SK-N-SH treated with all-trans-retinoic acid at 6 μM for 48 hours (cell line): ENCODE results near the gene NR1H3.

Experiments
- ATAC-seq: fragments of 200-7000 bp; cut with Tn5 transposase; 3 replicates; pipeline ENCODE4 v1.9.1; 2020; ENCODE audit warnings: mild to moderate bottlenecking, moderate library complexity
- ARNTL ChIP-seq: fragments of 450-650 bp; formaldehyde crosslinking; IDR thresholded peaks from 2 replicates; pipeline ENCODE4 v1.5.0; 2020; ENCODE audit warnings: low read depth, mild to moderate bottlenecking, moderate library complexity, borderline replicate concordance
- BACH2 ChIP-seq: fragments of 250-450 bp; sonication (Bioruptor Pico); IDR thresholded peaks from 2 replicates; pipeline ENCODE4 v1.9.0; 2021; ENCODE audit warnings: mild to moderate bottlenecking, borderline replicate concordance
- CSDC2 ChIP-seq: fragments of 250-450 bp; sonication (Bioruptor Pico); IDR thresholded peaks from 2 replicates; pipeline ENCODE4 v1.5.0; 2020; ENCODE audit warnings: mild to moderate bottlenecking, moderate library complexity
- ESRRG ChIP-seq: fragments of 250-450 bp; sonication (Bioruptor Pico); IDR thresholded peaks from 2 replicates; pipeline ENCODE4 v1.6.1; 2021; ENCODE audit warnings: mild to moderate bottlenecking
- GLIS3 ChIP-seq: fragments of 250-450 bp; sonication (Bioruptor Pico); IDR thresholded peaks from 2 replicates; pipeline ENCODE4 v1.5.0; 2020; ENCODE audit warnings: mild to moderate bottlenecking, moderate library complexity
- ISL1 ChIP-seq: fragments of 250-450 bp; sonication (Bioruptor Pico); IDR thresholded peaks from 2 replicates; pipeline ENCODE4 v2.1.2; 2022; ENCODE audit warnings: mild to moderate bottlenecking, moderate library complexity
- OSR1 ChIP-seq: fragments of 250-450 bp; sonication (Bioruptor Pico); IDR thresholded peaks from 2 replicates; pipeline ENCODE4 v1.8.0; 2022; ENCODE audit warnings: moderate library complexity, mild to moderate bottlenecking, inconsistent platforms
- PATZ1 ChIP-seq: fragments of 250-450 bp; sonication (Bioruptor Pico); IDR thresholded peaks from 2 replicates; pipeline ENCODE4 v1.8.0; 2020; ENCODE audit warnings: mild to moderate bottlenecking, moderate library complexity, borderline replicate concordance
- PPARA ChIP-seq: fragments of 250-450 bp; sonication (Bioruptor Pico); IDR thresholded peaks from 2 replicates; pipeline ENCODE4 v1.5.0; 2020; ENCODE audit warnings: mild to moderate bottlenecking, borderline replicate concordance
- RARB ChIP-seq: fragments of 250-450 bp; sonication (Bioruptor Pico); IDR thresholded peaks from 2 replicates; pipeline ENCODE4 v1.8.0; 2021; ENCODE audit warnings: mild to moderate bottlenecking, moderate library complexity
- TCF4 ChIP-seq: fragments of 250-450 bp; sonication (Bioruptor Pico); IDR thresholded peaks from 2 replicates; pipeline ENCODE4 v1.8.0; 2021; ENCODE audit warnings: mild to moderate bottlenecking, moderate library complexity, borderline replicate concordance
- TOX ChIP-seq: fragments of 250-450 bp; sonication (Bioruptor Pico); IDR thresholded peaks from 2 replicates; pipeline ENCODE4 v1.8.0; 2021; ENCODE audit warnings: mild to moderate bottlenecking, moderate library complexity, borderline replicate concordance
- TSHZ2 ChIP-seq: fragments of 250-450 bp; sonication (Bioruptor Pico); IDR thresholded peaks from 2 replicates; pipeline ENCODE4 v1.5.0; 2020; ENCODE audit warnings: mild to moderate bottlenecking, moderate library complexity
- ZC3H10 ChIP-seq: fragments of 250-450 bp; sonication (Bioruptor Pico); IDR thresholded peaks from 2 replicates; pipeline ENCODE4 v1.5.1; 2021; ENCODE audit warnings: mild to moderate bottlenecking, moderate library complexity
- ZFP3 ChIP-seq: fragments of 250-450 bp; sonication (Bioruptor Pico); IDR thresholded peaks from 2 replicates; pipeline ENCODE4 v1.5.0; 2020; ENCODE audit warnings: mild to moderate bottlenecking, moderate library complexity
- ZFP30 ChIP-seq: fragments of 450-650 bp; formaldehyde crosslinking; IDR thresholded peaks from 2 replicates; pipeline ENCODE4 v1.5.0; 2022; ENCODE audit warnings: mild to moderate bottlenecking, moderate library complexity
- ZNF70 ChIP-seq: fragments of 450-650 bp; formaldehyde crosslinking; IDR thresholded peaks from 2 replicates; pipeline ENCODE4 v1.5.0; 2020; ENCODE audit warnings: mild to moderate bottlenecking, moderate library complexity
- ZNF8 ChIP-seq: fragments of 450-650 bp; formaldehyde crosslinking; IDR thresholded peaks from 2 replicates; pipeline ENCODE4 v1.5.0; 2020; ENCODE audit warnings: mild to moderate bottlenecking, moderate library complexity
- TF ChIP-seq, protein P1 (sequence below): fragments of 250-450 bp; sonication (Bioruptor Pico); IDR thresholded peaks from 2 replicates; pipeline ENCODE4 v1.5.1; 2021; ENCODE audit warnings: mild to moderate bottlenecking, moderate library complexity
- TF ChIP-seq, protein P2 (sequence below): fragments of 250-450 bp; sonication (Bioruptor Pico); IDR thresholded peaks from 2 replicates; pipeline ENCODE4 v1.8.0; 2021; ENCODE audit warnings: low read depth, mild to moderate bottlenecking, moderate library complexity, borderline replicate concordance
- TF ChIP-seq, protein P3 (sequence below): fragments of 250-450 bp; sonication (Bioruptor Pico); IDR thresholded peaks from 2 replicates; pipeline ENCODE4 v1.5.1; 2020; ENCODE audit warnings: low read depth, mild to moderate bottlenecking, moderate library complexity

The NR1H3 gene

GRCh38 chr11:47278058-47278457 lies 20.3 kb downstream of the NR1H3 start:
- no peak for ATAC-seq
- no peak for TF ChIP-seq ISL1 (CRISPR knock-in tag)
- TF ChIP-seq ESRRG (CRISPR knock-in tag), result no peak
- TF ChIP-seq BACH2 (CRISPR knock-in tag), result no peak
- TF ChIP-seq, protein P1, sequence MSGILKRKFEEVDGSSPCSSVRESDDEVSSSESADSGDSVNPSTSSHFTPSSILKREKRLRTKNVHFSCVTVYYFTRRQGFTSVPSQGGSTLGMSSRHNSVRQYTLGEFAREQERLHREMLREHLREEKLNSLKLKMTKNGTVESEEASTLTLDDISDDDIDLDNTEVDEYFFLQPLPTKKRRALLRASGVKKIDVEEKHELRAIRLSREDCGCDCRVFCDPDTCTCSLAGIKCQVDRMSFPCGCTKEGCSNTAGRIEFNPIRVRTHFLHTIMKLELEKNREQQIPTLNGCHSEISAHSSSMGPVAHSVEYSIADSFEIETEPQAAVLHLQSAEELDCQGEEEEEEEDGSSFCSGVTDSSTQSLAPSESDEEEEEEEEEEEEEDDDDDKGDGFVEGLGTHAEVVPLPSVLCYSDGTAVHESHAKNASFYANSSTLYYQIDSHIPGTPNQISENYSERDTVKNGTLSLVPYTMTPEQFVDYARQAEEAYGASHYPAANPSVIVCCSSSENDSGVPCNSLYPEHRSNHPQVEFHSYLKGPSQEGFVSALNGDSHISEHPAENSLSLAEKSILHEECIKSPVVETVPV (CRISPR knock-in tag), result no peak
- TF ChIP-seq PPARA, result no peak
- no peak for TF ChIP-seq ZNF70
- TF ChIP-seq ZFP30, result no peak
- TF ChIP-seq TOX (CRISPR knock-in tag), result no peak
- TF ChIP-seq RARB, result no peak
- TF ChIP-seq GLIS3 (CRISPR knock-in tag), result no peak
- TF ChIP-seq, protein P2, sequence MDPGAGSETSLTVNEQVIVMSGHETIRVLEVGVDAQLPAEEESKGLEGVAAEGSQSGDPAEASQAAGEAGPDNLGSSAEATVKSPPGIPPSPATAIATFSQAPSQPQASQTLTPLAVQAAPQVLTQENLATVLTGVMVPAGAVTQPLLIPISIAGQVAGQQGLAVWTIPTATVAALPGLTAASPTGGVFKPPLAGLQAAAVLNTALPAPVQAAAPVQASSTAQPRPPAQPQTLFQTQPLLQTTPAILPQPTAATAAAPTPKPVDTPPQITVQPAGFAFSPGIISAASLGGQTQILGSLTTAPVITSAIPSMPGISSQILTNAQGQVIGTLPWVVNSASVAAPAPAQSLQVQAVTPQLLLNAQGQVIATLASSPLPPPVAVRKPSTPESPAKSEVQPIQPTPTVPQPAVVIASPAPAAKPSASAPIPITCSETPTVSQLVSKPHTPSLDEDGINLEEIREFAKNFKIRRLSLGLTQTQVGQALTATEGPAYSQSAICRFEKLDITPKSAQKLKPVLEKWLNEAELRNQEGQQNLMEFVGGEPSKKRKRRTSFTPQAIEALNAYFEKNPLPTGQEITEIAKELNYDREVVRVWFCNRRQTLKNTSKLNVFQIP (CRISPR knock-in tag), result no peak
- no peak for TF ChIP-seq ARNTL (CRISPR knock-in tag)
- no peak for TF ChIP-seq ZNF8 (CRISPR knock-in tag)
- no peak for TF ChIP-seq ZFP3

DNA sequence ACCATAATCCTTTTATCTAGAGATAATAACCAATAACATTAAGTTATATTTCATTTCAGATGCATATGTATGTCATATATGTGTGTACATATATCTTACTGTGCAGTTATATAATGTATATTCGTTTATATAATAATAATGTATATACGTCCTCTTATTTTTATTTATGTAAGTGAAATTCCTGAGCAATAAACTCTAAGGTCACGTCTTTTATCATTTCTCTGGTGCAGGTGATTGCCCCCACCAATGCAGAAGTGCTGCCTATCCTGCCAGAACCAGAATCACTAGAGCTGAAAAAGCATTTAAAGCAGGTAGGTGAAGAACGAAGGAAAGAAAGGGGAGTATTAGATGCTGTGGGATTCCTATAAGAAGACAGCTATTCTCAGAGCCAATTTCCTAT lies 21.0 kb downstream of the NR1H3 start:
- TF ChIP-seq ISL1 (CRISPR knock-in tag) (no peak), PATZ1 (CRISPR knock-in tag) (no peak), CSDC2 (CRISPR knock-in tag) (no peak), BACH2 (CRISPR knock-in tag) (no peak), ZFP30 (no peak)
- TF ChIP-seq, protein P3, sequence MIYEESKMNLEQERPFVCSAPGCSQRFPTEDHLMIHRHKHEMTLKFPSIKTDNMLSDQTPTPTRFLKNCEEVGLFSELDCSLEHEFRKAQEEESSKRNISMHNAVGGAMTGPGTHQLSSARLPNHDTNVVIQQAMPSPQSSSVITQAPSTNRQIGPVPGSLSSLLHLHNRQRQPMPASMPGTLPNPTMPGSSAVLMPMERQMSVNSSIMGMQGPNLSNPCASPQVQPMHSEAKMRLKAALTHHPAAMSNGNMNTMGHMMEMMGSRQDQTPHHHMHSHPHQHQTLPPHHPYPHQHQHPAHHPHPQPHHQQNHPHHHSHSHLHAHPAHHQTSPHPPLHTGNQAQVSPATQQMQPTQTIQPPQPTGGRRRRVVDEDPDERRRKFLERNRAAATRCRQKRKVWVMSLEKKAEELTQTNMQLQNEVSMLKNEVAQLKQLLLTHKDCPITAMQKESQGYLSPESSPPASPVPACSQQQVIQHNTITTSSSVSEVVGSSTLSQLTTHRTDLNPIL (CRISPR knock-in tag), result no peak
- no peak for ATAC-seq

- no peak for TF ChIP-seq RARB
- TF ChIP-seq, protein P1 (CRISPR knock-in tag), result no peak
- no peak for TF ChIP-seq ISL1 (CRISPR knock-in tag)
- TF ChIP-seq TSHZ2 (CRISPR knock-in tag), result no peak
- TF ChIP-seq PPARA, result no peak
- no peak for TF ChIP-seq ZNF8 (CRISPR knock-in tag)
- TF ChIP-seq, protein P3 (CRISPR knock-in tag), result no peak
- TF ChIP-seq PATZ1 (CRISPR knock-in tag), result no peak
- no peak for TF ChIP-seq TCF4 (CRISPR knock-in tag)
- TF ChIP-seq OSR1 (CRISPR knock-in tag), result no peak
- TF ChIP-seq ZC3H10, result no peak
- no peak for ATAC-seq
These were observed 22.3 kb downstream of the NR1H3 start for GRCh38 chr11:47280099-47280498.
